ENCODE results near the gene TRIO. TPM values are rescaled to one million over a fixed set of nuclear protein-coding genes. Genes with fewer than 3 reads are reported as not detected.

The TRIO gene
- total and polyA plus RNA-seq, 7 donors = 18.5 to 77.5 (median 35.0) TPM

GRCh38 chr5:14120176-14120575, 23.0 kb upstream of the TRIO start:
- intact Hi-C loops (cut with DNase I) = no loop called here
- Histone ChIP-seq H3K36me3 (ENCODE audit: insufficient read depth in 1 of 2, low read depth in 1 of 2) (no peaks in the 10 kb centered on the region), H3K27ac (no peak overlapping the region), H3K27me3 (ENCODE audit: insufficient read depth in 3 of 3, low read length in 2 of 3) (no peaks in the 10 kb centered on the region), H3K9me3 (no peaks in the 10 kb centered on the region), H3K4me1 (no peaks in the 10 kb centered on the region), H3K4me3 (no peak overlapping the region)
- TF ChIP-seq, protein P1, sequence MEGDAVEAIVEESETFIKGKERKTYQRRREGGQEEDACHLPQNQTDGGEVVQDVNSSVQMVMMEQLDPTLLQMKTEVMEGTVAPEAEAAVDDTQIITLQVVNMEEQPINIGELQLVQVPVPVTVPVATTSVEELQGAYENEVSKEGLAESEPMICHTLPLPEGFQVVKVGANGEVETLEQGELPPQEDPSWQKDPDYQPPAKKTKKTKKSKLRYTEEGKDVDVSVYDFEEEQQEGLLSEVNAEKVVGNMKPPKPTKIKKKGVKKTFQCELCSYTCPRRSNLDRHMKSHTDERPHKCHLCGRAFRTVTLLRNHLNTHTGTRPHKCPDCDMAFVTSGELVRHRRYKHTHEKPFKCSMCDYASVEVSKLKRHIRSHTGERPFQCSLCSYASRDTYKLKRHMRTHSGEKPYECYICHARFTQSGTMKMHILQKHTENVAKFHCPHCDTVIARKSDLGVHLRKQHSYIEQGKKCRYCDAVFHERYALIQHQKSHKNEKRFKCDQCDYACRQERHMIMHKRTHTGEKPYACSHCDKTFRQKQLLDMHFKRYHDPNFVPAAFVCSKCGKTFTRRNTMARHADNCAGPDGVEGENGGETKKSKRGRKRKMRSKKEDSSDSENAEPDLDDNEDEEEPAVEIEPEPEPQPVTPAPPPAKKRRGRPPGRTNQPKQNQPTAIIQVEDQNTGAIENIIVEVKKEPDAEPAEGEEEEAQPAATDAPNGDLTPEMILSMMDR (IDR thresholded peaks at IDR 0.05) = no peak
- ATAC-seq = no peak
- DNase-seq = no peak
- WGBS, 3 donors = 54 to 90% (median 73%) methylated on average over 4 of the region's 4 CpGs

DNA sequence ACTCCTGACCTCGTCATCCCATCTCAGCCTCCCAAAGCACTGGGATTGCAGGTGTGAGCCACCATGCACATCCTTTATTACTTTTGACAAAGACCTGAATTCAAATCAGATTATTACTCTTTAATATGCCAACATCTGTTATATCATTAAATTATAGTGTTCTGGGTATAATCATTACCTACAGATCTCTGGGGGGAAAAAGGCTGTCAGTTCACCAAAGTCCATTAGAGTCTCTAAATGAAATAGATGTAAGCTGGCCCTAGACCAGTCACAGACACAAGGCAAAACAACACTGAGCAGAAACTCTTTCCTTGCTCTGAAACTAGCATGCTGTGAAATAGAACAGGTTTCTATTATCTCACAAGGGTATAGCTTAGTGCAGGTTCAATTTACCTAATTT, 21.6 kb upstream of the TRIO start:
- H3K27me3 ChIP-seq (ENCODE audit: insufficient read depth in 3 of 3, low read length in 2 of 3) = no peaks in the 10 kb centered on the region
- H3K4me3 ChIP-seq = no peak overlapping the region
- 95 to 100% (median 100%) methylated on average over 1 of the region's 1 CpG for WGBS, 3 donors
- no peak overlapping the region for H3K27ac ChIP-seq
- DNase-seq = no peak
- no peaks in the 10 kb centered on the region for H3K36me3 ChIP-seq (ENCODE audit: insufficient read depth in 1 of 2, low read depth in 1 of 2)
- no peaks in the 10 kb centered on the region for H3K9me3 ChIP-seq
- ATAC-seq = no peak
- no peaks in the 10 kb centered on the region for H3K4me1 ChIP-seq
- intact Hi-C loops (cut with DNase I) = no loop called here
- TF ChIP-seq, protein P1 (IDR thresholded peaks at IDR 0.05) = no peak

- H3K9me3 ChIP-seq = no peaks in the 10 kb centered on the region
- DNase-seq (no peak), ATAC-seq (no peak)
- no peaks in the 10 kb centered on the region for H3K36me3 ChIP-seq (ENCODE audit: insufficient read depth in 1 of 2, low read depth in 1 of 2)
- no peaks in the 10 kb centered on the region for H3K27me3 ChIP-seq (ENCODE audit: insufficient read depth in 3 of 3, low read length in 2 of 3)
- H3K4me3 ChIP-seq = no peak overlapping the region
- intact Hi-C loops (cut with DNase I) = no loop called here
- TF ChIP-seq, protein P1 (IDR thresholded peaks at IDR 0.05) = no peak
- H3K27ac ChIP-seq = no peak overlapping the region
- no peaks in the 10 kb centered on the region for H3K4me1 ChIP-seq
- WGBS, 3 donors = 93 to 96% (median 94%) methylated on average over 4 of the region's 4 CpGs
These were observed 21.1 kb upstream of the TRIO start for GRCh38 chr5:14122089-14122488.

- no peaks in the 10 kb centered on the region for H3K27me3 ChIP-seq (ENCODE audit: insufficient read depth in 3 of 3, low read length in 2 of 3)
- WGBS, 3 donors = 91 to 98% (median 97%) methylated on average over 4 of the region's 4 CpGs
- no peaks in the 10 kb centered on the region for H3K4me1 ChIP-seq
- DNase-seq (no peak), ATAC-seq (no peak)
- no peaks in the 10 kb centered on the region for H3K36me3 ChIP-seq (ENCODE audit: insufficient read depth in 1 of 2, low read depth in 1 of 2)
- no peak overlapping the region for H3K4me3 ChIP-seq
- H3K27ac ChIP-seq = no peak overlapping the region
- TF ChIP-seq, protein P1 (IDR thresholded peaks at IDR 0.05) = no peak
- H3K9me3 ChIP-seq = no peaks in the 10 kb centered on the region
- intact Hi-C loops (cut with DNase I) = no loop called here
These were observed 19.6 kb upstream of the TRIO start for GRCh38 chr5:14123551-14123950.

GRCh38 chr5:14123974-14124482, 19.1 kb upstream of the TRIO start:
- no peaks in the 10 kb centered on the region for H3K27me3 ChIP-seq (ENCODE audit: insufficient read depth in 3 of 3, low read length in 2 of 3)
- no peak overlapping the region for H3K27ac ChIP-seq
- DNase-seq (no peak), ATAC-seq (no peak)
- intact Hi-C loops (cut with DNase I) = no loop called here
- TF ChIP-seq, protein P1 (IDR thresholded peaks at IDR 0.05) = no peak
- WGBS, 3 donors = 91 to 100% (median 96%) methylated on average over 5 of the region's 5 CpGs
- H3K36me3 ChIP-seq (ENCODE audit: insufficient read depth in 1 of 2, low read depth in 1 of 2) = no peaks in the 10 kb centered on the region
- H3K4me3 ChIP-seq = no peak overlapping the region
- no peaks in the 10 kb centered on the region for H3K9me3 ChIP-seq
- H3K4me1 ChIP-seq = no peaks in the 10 kb centered on the region

Data from psoas muscle (tissue), 8 donors.